DOHH2 (cell line): ENCODE data around the gene CTNNA2.

Experiments used
- H3F3A ChIP-seq: fragments of 200-600 bp; sonication (generic), shearing (Covaris generic); 2 replicates; pipeline ENCODE4 v1.6.0; 2016; ENCODE audit warnings: antibody characterized with exemption, mild to moderate bottlenecking; ENCODE audit not compliant: control insufficient read depth, insufficient read depth
- H3K27ac ChIP-seq: fragments of 200-600 bp; sonication (generic); 2 replicates; pipeline ENCODE4 v1.5.1; 2014; ENCODE audit warnings: low read depth, mild to moderate bottlenecking, low read length, moderate library complexity
- H3K27me3 ChIP-seq: fragments of 200-600 bp; sonication (generic); 2 replicates; pipeline ENCODE4 v1.6.1; 2014; ENCODE audit warnings: mild to moderate bottlenecking, low read length, mixed read lengths; ENCODE audit not compliant: control insufficient read depth
- H3K36me3 ChIP-seq: fragments of 200-600 bp; sonication (generic); 2 replicates; pipeline ENCODE4 v1.6.1; 2014; ENCODE audit warnings: mild to moderate bottlenecking, low read length, moderate library complexity, mixed read lengths; ENCODE audit not compliant: control insufficient read depth
- H3K4me1 ChIP-seq: fragments of 200-600 bp; sonication (generic); 2 replicates; pipeline ENCODE4 v1.6.1; 2014; ENCODE audit warnings: mild to moderate bottlenecking, low read length, mixed read lengths; ENCODE audit not compliant: control insufficient read depth
- H3K4me2 ChIP-seq: fragments of 200-600 bp; sonication (generic); 2 replicates; pipeline ENCODE4 v1.6.0; 2014; ENCODE audit warnings: mild to moderate bottlenecking, low read length, moderate library complexity
- H3K4me3 ChIP-seq: fragments of 200-600 bp; sonication (generic); 2 replicates; pipeline ENCODE4 v1.5.1; 2014; ENCODE audit warnings: mild to moderate bottlenecking, low read length, mixed read lengths
- H3K79me2 ChIP-seq: fragments of 200-600 bp; sonication (generic); 2 replicates; pipeline ENCODE4 v1.6.1; 2014; ENCODE audit warnings: mild to moderate bottlenecking, low read length, mixed read lengths; ENCODE audit not compliant: control insufficient read depth
- H3K9me2 ChIP-seq: fragments of 200-600 bp; sonication (generic); replicated peaks from 2 replicates; pipeline ENCODE4 v1.6.1; 2014; ENCODE audit warnings: mild to moderate bottlenecking, low read length, mixed read lengths; ENCODE audit not compliant: control insufficient read depth
- H3K9me3 ChIP-seq: fragments of 200-600 bp; sonication (generic); 2 replicates; pipeline ENCODE4 v1.6.1; 2014; ENCODE audit warnings: antibody characterized with exemption, low read length, mixed read lengths; ENCODE audit not compliant: control insufficient read depth, insufficient read depth
- H4K20me1 ChIP-seq: fragments of 200-600 bp; sonication (generic); 2 replicates; pipeline ENCODE4 v1.6.0; 2014; ENCODE audit warnings: low read depth, mild to moderate bottlenecking, antibody characterized with exemption, low read length, moderate library complexity; ENCODE audit not compliant: control insufficient read depth, insufficient read depth
- CTCF ChIP-seq: fragments of 200-600 bp; sonication (generic); IDR thresholded peaks from one replicate; pipeline ENCODE4 v1.5.1; 2014; ENCODE audit warnings: antibody characterized with exemption, mild to moderate bottlenecking, low read depth, low read length; ENCODE audit not compliant: poor library complexity, severe bottlenecking
- EZH2phosphoT487 ChIP-seq: fragments of 200-600 bp; sonication (generic); IDR thresholded peaks from 2 replicates; pipeline ENCODE4 v1.6.1; 2017; ENCODE audit warnings: borderline replicate concordance, mild to moderate bottlenecking, antibody characterized with exemption, low read length, moderate library complexity, mixed read lengths

CTNNA2 gene

GRCh38 chr2:80009211-80009610 is 496.4 kb downstream of the CTNNA2 start:
- no peaks in the 10 kb centered on the region for H4K20me1 ChIP-seq
- no peaks in the 10 kb centered on the region for H3K36me3 ChIP-seq
- H3F3A ChIP-seq, result no peaks in the 10 kb centered on the region
- no peaks in the 10 kb centered on the region for H3K27me3 ChIP-seq
- no peaks in the 10 kb centered on the region for H3K9me2 ChIP-seq
- TF ChIP-seq EZH2phosphoT487 (no peak), CTCF (no peak)
- no peaks in the 10 kb centered on the region for H3K4me1 ChIP-seq
- no peaks in the 10 kb centered on the region; the same call in 1 of the 2 replicates for H3K9me3 ChIP-seq
- H3K4me2 ChIP-seq, result no peak overlapping the region
- H3K4me3 ChIP-seq, result no peak overlapping the region
- H3K79me2 ChIP-seq, result no peaks in the 10 kb centered on the region
- H3K27ac ChIP-seq, result no peak overlapping the region

- H4K20me1 ChIP-seq, result no peaks in the 10 kb centered on the region
- no peak overlapping the region for H3K4me3 ChIP-seq
- no peaks in the 10 kb centered on the region for H3K36me3 ChIP-seq
- H3F3A ChIP-seq, result no peaks in the 10 kb centered on the region
- H3K9me2 ChIP-seq, result no peaks in the 10 kb centered on the region
- H3K4me1 ChIP-seq, result no peaks in the 10 kb centered on the region
- H3K4me2 ChIP-seq, result no peak overlapping the region
- no peaks in the 10 kb centered on the region for H3K27me3 ChIP-seq
- H3K27ac ChIP-seq, result no peak overlapping the region
- H3K79me2 ChIP-seq, result no peaks in the 10 kb centered on the region
- TF ChIP-seq CTCF (no peak), EZH2phosphoT487 (no peak)
- H3K9me3 ChIP-seq, result no peaks in the 10 kb centered on the region; the same call in 1 of the 2 replicates
Observed at GRCh38 chr2:80012061-80012460, 499.2 kb downstream of the CTNNA2 start.

- Histone ChIP-seq H3K79me2 (no peaks in the 10 kb centered on the region), H3K9me3 (no peaks in the 10 kb centered on the region; the same call in 1 of the 2 replicates), H3K27ac (no peak overlapping the region), H3K4me2 (no peak overlapping the region), H3K4me1 (no peaks in the 10 kb centered on the region), H3K4me3 (no peak overlapping the region), H3K9me2 (no peaks in the 10 kb centered on the region), H3K36me3 (no peaks in the 10 kb centered on the region), H3K27me3 (no peaks in the 10 kb centered on the region), H4K20me1 (no peaks in the 10 kb centered on the region), H3F3A (no peaks in the 10 kb centered on the region)
- TF ChIP-seq EZH2phosphoT487 (no peak), CTCF (no peak)
Observed at GRCh38 chr2:80014637-80015036, 501.8 kb downstream of the CTNNA2 start.
